GM12875 (cell line): ENCODE measurements around the gene SHLD1.

Experiments used
- H3K4me3 ChIP-seq: one replicate; pipeline ENCODE4 v1.5.1; 2011; ENCODE audit warnings: low read depth, low read length, control low read depth
- CTCF ChIP-seq: IDR thresholded peaks from 2 replicates; pipeline ENCODE4 v1.5.1; 2011; ENCODE audit warnings: low read depth, mild to moderate bottlenecking, control low read depth, inconsistent platforms, low read length, moderate library complexity, borderline replicate concordance; ENCODE audit not compliant: insufficient read depth

Gene SHLD1

GRCh38 chr20:5727018-5727515, 23.1 kb upstream of the SHLD1 start:
- H3K4me3 ChIP-seq, result no peak overlapping the region
- no peak for TF ChIP-seq CTCF

DNA sequence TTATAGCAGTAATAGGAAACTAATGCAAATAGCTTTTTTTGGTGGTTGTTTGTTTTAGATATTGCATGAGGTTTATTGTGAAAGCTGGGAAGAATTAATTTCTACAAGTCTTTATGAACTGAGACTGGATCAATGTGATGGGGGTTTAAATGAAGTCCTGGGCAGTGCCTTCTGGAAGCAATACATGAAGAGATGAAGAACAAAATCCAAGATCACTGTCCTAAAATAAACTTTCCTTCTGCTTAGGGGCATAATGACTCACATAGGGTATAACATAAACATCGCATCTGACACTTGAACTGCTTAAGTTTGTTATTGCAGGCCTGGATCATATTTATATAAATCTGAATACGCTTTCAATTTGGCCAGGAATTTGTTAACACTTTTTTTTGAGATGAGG, 20.9 kb upstream of the SHLD1 start:
- no peak for TF ChIP-seq CTCF
- H3K4me3 ChIP-seq, result no peak overlapping the region

DNA sequence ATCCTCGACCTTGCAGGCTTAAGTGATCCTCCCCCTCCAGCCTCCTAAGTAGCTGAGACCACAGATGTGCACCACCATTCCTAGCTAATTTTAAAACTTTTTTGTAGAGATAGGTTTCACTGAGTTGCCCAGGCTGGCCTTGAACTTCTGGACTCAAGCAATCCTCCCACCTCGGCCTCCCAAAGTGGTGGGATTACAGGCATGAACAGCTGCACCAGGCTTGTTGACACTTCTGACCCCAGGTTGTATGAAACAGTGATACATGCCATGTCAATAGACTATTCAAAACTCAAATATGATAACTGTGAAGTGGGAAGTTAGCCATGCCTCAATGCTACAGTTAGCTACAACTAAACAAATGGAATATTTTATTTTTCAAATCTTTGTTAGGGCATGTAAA, 20.1 kb upstream of the SHLD1 start:
- TF ChIP-seq CTCF, result no peak

GRCh38 chr20:5731753-5732366, 18.3 kb upstream of the SHLD1 start:
- TF ChIP-seq CTCF, result no peak

More for the DNA sequence above, 20.1 kb upstream of the SHLD1 start:
- no peak overlapping the region for H3K4me3 ChIP-seq

GRCh38 chr20:5734602-5735001, 15.6 kb upstream of the SHLD1 start:
- no peak overlapping the region for H3K4me3 ChIP-seq
- no peak for TF ChIP-seq CTCF

More at GRCh38 chr20:5731753-5732366, 18.3 kb upstream of the SHLD1 start:
- no peak overlapping the region for H3K4me3 ChIP-seq

GRCh38 chr20:5735845-5736510, 14.2 kb upstream of the SHLD1 start:
- no peak overlapping the region for H3K4me3 ChIP-seq
- TF ChIP-seq CTCF, result no peak

DNA sequence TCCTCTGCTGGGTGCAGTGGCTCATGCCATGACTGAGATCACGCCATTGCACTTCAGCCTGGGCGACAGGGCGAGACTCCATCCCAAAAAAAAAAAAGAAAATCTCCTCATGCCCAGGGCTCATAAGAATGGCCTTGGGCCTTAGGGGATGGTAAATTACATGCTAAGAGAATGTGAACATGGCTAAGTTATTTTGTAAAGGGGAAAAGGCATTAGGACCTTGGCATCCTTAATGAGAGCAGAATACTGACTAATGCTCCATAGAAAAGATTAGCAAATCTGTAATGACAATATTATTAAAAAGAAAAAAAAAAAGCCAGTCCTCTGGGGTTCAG, 12.6 kb upstream of the SHLD1 start:
- TF ChIP-seq CTCF, result no peak
- no peak overlapping the region for H3K4me3 ChIP-seq
